HCT116 (cell line): ENCODE measurements around the gene EPHA10.
"Not testable (repeated sequence)": the region's sequence is repeated elsewhere in the genome, so short reads cannot be mapped to it uniquely, and the experiment has no call there.

Experiments used
- FOSL1 ChIP-seq: IDR thresholded peaks from 2 replicates; pipeline ENCODE4 v1.6.1; 2012; ENCODE audit warnings: low read depth
- POLR2A ChIP-seq: IDR thresholded peaks from 2 replicates; pipeline ENCODE4 v1.7.0; 2011; ENCODE audit warnings: borderline replicate concordance; ENCODE audit not compliant: insufficient read depth, insufficient read length; ENCODE audit errors: extremely low read depth
- TF ChIP-seq, protein P1 (sequence below), 3 experiments: fragments of 200-600 bp in 1 of 3; sonication (generic) in 1 of 3; IDR thresholded peaks in 2 of 3; conservative IDR thresholded peaks in 1 of 3; 2 replicates each; pipeline ENCODE4 v1.5.1; 2012 to 2017; ENCODE audit warnings: low read depth in 2 of 3, low read length in 2 of 3, antibody characterized with exemption in 1 of 3, borderline replicate concordance in 1 of 3, control low read depth in 1 of 3, mild to moderate bottlenecking in 1 of 3, mixed read lengths in 1 of 3, mixed run types in 1 of 3, moderate library complexity in 1 of 3; ENCODE audit not compliant: insufficient read depth in 1 of 3
- TF ChIP-seq, protein P2 (sequence below): IDR thresholded peaks from 2 replicates; pipeline ENCODE4 v1.6.1; 2012

DNA sequence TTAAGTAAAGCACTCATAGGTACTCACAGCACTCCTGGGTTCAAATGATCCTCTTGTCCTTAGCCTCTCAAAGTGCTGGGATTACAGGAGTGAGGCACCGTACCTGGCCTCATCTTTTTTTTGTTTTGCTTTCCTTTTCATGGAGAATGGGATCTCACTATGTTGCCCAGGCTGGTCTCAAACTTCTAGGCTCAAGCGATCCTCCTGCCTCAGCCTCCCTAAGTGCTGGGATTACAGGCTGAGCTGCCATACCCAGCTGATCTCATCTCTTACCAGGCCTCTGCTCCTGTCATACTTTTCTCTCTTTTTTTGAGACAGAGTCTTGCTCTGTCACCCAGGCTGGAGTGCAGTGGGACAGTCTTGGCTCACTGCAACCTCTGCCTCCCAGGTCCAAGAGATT, 77.2 kb downstream of the EPHA10 start:
- TF ChIP-seq, protein P1, sequence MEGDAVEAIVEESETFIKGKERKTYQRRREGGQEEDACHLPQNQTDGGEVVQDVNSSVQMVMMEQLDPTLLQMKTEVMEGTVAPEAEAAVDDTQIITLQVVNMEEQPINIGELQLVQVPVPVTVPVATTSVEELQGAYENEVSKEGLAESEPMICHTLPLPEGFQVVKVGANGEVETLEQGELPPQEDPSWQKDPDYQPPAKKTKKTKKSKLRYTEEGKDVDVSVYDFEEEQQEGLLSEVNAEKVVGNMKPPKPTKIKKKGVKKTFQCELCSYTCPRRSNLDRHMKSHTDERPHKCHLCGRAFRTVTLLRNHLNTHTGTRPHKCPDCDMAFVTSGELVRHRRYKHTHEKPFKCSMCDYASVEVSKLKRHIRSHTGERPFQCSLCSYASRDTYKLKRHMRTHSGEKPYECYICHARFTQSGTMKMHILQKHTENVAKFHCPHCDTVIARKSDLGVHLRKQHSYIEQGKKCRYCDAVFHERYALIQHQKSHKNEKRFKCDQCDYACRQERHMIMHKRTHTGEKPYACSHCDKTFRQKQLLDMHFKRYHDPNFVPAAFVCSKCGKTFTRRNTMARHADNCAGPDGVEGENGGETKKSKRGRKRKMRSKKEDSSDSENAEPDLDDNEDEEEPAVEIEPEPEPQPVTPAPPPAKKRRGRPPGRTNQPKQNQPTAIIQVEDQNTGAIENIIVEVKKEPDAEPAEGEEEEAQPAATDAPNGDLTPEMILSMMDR (IDR thresholded peaks at IDR 0.05 in 2 of 3, conservative IDR thresholded peaks at IDR 0.05 in 1 of 3; ENCODE audit: borderline replicate concordance in 1 of 3, insufficient read depth in 1 of 3, low read depth in 2 of 3, low read length in 2 of 3): not testable (repeated sequence)
- not testable (repeated sequence) for TF ChIP-seq FOSL1, POLR2A
- TF ChIP-seq, protein P2, sequence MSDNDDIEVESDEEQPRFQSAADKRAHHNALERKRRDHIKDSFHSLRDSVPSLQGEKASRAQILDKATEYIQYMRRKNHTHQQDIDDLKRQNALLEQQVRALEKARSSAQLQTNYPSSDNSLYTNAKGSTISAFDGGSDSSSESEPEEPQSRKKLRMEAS: not testable (repeated sequence)
